Lower leg skin (tissue), 3 donors: ENCODE data around the gene BAHCC1.

Experiments
- CTCF ChIP-seq, 3 donors: fragments of 450-650 bp; IDR thresholded peaks; one replicate each; pipeline ENCODE4 v1.5.1; 2016; ENCODE audit warnings: antibody characterized with exemption in 3 of 3, mild to moderate bottlenecking in 3 of 3, moderate library complexity in 2 of 3
- POLR2A ChIP-seq, 2 donors: fragments of 450-650 bp; IDR thresholded peaks; one replicate each; pipeline ENCODE4 v1.6.1; 2016 to 2017; ENCODE audit warnings: antibody characterized with exemption in 2 of 2, mild to moderate bottlenecking in 1 of 2, moderate library complexity in 1 of 2

- TF ChIP-seq CTCF (IDR thresholded peaks at IDR 0.05) (no peak), POLR2A (IDR thresholded peaks at IDR 0.05) (no peak)
Observed at GRCh38 chr17:81491761-81492160, 96.5 kb downstream of the BAHCC1 start.
